GM21737 (cell line): ENCODE results near the gene GSAP.
"Not testable (repeated sequence)": the region's sequence is repeated elsewhere in the genome, so short reads cannot be mapped to it uniquely, and the experiment has no call there.

Experiments
- ATAC-seq: cut with Tn5 transposase; IDR thresholded peaks from one replicate; pipeline ENCODE4 v1.9.1; 2021; ENCODE audit warnings: mild to moderate bottlenecking, moderate library complexity; ENCODE audit not compliant: unreplicated experiment

Gene GSAP

DNA sequence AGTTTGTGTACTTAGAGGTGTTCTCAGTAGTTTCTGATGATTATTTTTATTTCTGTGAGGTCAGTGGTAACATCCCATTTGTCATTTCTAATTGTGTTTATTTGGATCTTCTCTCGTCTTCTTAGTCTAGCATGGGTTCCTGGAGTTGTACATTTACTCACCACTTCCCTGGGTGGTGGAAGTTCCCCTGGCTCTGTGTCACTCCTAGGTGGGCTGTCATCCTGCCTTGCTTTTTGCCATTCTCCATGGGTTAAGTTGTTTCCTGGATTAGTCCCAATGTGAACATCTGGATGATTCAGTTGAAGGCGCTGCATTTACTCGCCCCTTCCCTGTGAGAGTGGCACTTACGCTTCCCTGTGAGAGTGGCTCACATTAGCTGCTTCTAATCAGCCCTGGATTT is 48.2 kb downstream of the GSAP start:
- ATAC-seq, result no peak

DNA sequence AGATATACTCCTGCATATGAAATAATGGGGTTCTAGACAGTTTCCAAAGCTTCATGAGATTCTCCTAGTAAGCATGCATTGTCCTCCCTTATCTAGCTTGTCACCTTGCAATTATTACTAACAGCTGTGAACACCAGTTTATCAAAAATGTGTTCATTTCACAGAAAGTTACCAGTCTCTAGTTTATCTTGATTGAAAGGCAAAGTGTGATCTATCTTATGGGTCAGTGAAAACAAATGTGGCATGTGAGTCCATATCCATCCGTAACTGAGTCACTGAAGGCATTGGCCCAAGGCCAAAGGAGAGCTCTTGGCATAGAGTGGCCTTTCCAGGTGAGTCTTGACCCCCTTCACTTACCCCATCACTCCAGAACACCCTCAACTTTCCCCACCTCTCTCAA is 53.2 kb downstream of the GSAP start:
- no peak for ATAC-seq

DNA sequence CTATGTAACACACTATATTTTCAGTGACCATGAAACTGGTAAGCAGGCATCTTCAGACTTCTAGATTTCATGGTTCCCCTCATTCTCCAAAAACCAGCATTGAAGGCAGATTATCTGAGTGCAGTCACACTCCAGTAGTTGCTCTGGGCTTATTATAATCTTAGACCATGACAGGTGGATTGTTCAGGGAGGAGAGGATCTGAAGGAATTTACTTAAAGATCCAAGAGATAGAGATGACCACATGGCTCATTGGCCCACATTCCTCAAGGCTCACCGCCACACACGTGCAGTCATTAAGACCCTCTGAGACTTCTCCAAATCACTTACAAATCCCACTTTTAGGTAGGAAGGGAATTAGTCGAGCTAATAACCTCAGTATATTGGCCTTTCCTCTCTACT is 55.2 kb downstream of the GSAP start:
- no peak for ATAC-seq

DNA sequence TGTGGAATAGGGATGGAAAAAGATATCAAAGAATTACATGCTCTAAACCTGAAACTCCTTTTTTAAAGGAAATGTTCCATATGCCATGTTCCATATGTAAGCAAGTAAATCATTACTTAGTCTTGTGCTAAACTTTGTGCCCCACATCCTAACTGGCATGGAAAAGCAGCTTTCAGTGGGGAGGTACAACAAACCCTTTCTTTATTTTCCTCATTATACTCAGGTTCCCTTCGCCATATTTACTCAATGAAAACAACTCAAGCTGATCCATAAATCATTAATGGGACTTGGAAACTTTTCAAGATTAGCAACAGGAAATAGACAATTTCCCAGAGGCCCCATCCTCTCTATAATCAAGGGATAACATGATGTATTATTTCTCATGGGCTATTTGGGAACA is 56.0 kb downstream of the GSAP start:
- ATAC-seq, result no peak

DNA sequence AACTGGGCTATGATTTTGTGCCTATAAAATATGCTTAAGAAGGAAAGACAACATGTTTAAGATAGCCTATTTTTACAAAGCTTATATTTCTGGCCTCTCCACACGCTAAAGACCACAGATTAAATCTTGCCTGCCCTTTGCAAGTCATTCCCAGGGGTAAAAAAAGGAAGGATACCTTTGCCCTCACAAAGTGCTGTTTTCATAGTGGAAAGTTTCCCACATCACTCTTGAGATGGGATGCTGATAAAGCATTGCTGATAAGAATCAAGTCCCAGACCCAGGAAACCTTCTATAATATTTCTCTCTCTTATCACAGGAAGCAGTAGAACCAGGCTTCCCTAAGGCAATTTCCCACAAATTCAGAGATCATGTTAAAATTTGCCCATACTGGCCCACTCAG is 56.5 kb downstream of the GSAP start:
- ATAC-seq, result no peak

DNA sequence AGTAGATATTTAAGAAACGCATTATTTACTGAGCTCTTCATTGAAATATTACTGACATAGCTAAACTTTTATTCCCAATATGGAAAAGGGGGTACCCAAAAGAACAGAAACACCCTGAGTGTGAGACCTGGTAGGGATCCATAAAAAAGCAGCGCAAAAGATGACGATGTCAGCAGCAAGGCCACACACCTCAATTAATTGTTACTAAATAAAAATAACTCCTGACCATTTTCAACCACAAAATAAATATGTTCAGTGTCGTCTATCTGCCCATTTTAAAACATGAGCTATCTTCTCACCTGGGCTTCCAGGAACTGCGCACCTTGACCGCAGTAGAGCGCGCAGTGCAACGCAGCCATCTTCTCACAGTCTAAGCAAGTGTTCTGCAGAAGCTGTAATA is 61.2 kb downstream of the GSAP start:
- no peak for ATAC-seq

DNA sequence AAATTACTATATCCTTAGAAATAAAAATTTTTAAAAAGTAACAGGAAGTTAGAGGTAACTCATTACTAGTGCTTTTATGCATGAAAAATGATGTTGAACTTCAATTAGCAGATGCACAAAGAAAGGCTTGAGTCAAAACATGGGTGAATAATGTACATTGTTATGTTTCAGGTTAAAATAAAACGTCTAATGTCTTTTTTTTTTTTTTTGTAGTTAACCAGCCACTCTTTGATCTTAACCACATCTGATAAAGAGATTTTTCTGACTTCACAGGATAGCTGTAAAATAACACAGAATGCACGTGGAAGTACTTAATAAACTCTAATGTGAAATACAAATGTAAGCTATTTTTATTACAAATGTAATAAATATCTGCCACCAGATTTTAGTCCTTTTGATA is 61.7 kb downstream of the GSAP start:
- ATAC-seq, result no peak

DNA sequence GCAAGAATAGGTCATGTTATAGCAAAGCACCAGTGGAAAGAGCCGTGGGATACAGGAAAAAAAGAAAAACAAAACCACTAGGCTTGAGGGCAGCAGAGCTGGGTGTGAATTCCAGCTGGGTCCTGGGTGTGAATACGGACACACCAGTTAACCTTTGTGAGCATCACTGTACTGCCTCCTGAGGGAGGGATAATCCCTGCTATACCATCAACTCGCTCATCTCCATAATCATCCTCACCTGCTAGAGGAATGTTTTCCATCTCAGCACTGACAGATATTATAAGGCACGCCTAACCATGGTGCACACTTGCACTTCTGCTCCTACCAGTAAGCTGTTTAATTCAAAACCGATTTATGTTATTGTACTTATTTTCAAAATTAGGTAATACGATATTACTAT is 62.2 kb downstream of the GSAP start:
- ATAC-seq, result no peak

DNA sequence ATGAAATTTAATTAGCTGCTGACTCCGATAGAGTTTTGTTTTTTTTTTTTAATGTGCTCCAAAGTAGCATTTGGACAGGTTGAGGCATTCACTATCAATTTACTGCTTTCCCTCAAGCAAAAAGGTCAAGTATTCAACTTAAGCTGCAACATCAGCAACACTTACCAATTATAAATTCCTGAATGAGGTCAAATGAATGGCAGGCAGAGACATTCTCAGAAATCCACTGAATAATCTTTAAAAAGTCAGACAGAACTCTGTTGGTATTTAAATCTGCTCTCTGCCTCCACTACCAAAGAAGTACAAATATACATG is 62.8 kb downstream of the GSAP start:
- ATAC-seq, result no peak

DNA sequence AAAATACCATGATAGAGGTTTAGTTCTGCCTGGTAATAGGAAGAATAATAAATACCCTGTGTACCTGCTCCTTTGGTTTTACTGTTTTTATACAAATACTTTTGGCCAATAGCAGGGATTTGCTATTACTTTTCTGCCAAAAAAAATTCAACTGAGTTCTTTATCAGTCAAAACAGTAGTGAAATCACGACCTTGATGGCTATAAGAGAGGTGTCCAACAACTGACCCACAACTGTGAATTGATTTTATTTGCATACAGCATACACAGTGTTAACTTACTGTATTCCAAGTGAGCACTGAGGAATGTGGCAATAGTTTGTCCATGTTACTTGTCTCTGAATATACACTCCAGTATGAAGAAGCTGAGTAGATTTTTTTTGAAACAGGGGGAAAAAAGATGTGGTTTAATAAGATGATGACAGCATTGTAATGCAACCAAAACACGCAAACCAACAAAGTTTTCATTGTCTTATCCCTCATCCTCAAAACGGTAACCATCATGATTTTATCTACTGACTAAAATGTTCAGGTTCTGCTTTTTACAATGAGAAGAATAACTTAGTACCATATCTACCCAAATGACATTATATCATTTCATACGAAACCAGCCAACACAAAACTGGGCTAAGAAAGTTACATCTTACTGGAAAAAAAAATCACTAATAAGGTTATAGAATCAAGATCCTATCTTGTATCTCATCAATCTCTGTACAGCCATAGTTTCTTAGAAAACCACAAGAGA is 63.3 kb downstream of the GSAP start:
- no peak for ATAC-seq

DNA sequence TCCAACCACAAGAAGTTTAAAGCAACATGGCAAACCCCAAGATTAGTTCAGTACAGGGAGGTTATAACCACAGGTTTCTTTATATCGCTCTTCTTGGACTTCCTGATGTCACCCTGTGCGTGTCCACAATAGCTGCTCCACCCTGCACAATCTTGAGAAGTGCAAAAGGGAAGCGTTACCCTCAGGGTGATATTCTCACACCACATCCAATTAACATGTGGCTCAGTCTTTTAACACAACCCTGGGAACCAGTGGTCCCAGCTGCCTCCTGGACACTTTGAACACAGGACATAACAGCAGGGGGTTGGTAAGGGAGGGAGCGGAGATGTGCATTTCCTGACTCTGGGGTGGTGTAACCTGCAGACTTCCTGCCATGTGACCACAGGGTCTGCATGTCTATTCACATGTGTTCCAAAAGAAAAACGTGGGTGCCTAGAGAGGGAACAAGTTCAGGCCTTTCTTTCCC is 64.6 kb downstream of the GSAP start:
- peak; percentile 90 for ATAC-seq

DNA sequence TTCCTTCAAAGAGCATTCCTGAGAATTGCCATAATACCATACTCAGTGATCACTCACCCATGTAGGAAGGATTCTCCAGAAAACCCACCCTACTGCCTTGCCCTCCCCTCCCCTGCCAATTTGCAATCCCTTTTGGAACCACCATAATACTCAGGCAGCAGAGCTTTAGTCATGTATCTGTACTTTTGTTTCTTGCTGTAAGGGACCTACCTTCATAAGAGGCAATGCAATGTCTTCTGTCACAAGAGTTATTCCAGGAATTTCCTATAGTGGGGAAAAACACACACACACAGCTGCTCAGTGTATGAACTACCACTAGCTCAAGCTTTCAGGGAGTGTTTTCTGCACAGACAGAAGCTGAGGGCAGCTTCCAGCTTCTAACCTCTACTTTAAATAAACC is 67.0 kb downstream of the GSAP start:
- ATAC-seq, result no peak

DNA sequence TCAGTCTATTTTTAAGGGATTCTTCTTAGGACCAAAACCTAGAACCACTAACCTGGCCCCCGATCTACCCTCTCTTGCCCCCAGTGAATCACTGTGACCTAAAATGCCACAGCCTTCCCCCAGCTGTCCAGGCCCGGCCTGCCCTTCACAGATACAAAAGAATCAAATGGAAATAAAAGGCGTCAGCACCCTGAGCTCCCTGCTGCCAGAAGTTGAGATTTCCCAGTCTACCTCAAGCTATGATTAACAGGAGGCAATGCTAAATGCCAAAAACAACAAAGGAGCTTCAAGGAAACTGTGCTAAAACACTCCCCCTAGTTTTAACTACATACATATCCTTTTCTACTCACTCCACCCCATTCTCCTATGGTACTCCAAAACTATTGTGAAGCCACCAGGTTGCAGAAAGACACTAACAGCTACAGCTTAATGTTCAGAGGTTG is 67.8 kb downstream of the GSAP start:
- no peak for ATAC-seq

DNA sequence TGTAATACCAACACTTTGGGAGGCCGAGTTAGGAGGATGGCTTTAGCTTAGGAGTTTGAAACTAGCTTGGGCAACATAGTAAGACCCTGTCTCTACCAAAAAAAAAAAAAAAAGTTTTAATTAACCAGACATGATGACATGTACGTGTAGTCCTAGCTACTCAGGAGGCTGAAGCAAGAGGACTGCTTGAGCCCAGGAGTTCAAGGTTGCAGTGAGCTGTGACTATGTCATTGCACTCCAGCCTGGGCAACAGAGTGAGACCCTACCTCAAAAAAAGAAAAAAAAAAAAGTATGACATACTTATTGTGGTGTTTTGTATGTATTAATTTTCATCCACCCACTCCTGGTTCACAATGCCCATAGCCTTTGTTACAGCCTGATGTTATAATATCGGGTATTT is 69.7 kb downstream of the GSAP start:
- no peak for ATAC-seq

DNA sequence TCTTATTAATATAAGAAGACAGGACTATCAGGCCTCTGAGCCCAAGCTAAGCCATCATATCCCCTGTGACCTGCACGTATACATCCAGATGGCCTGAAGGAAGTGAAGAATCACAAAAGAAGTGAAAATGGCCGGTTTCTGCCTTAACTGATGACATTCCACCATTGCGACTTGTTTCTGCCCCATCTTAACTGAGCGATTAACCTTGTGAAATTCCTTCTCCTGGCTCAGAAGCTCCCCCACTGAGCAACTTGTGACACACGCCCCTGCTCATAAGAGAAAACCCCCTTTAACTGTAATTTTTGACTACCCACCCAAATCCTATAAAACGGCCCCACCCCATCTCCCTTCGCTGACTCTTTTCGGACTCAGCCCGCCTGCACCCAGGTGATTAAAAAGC is 70.7 kb downstream of the GSAP start:
- ATAC-seq, result not testable (repeated sequence)

DNA sequence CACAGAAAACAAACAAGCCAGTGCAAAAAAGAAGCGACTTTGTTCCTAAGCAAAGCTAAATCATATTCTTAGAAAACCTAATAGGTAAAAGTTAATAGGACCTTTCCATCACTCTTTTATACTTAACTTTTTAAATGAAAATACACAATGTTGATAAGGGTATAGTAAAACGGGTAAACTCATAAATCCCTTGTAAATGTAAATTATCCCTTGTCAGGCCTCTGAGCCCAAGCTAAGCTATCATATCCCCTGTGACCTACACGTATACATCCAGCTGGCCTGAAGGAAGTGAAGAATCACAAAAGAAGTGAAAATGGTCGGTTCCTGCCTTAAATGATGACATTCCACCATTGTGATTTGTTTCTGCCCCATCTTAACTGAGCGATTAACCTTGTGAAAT is 76.4 kb downstream of the GSAP start:
- no peak for ATAC-seq

DNA sequence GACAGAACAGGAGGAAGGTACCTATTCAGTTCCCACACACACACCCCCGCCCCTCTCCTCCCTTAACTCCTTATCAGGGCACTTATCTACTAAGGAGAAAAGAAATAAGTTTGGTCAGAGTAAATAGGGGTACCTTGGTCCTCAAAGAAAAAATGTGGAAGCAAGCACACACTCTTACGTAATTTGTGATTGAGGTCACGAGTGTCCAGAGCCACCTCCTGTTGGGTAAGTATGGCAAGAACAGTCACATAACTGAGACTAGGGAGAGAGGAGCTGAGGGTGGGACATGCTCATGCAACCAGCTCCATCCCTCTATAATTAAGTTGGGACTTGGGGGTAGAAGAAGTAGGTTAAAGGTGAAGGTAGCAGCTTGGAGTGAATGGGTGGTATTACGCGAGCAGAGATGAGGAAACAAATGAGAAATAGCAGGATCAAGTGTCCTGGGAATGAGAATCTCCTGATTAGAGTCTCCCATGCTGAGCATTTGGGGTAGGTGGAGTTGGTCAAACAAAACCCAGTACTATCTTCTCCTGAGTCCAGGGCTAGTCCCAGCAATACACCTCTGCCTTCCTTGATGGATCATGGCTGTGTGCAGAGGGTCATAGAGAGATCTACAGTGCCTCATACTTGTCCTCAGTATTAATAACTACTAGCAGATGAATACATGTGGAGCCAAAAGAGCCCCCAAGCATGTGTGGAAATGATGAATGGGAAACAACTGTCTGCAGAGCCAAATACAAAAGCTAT is 77.1 kb downstream of the GSAP start:
- no peak for ATAC-seq

DNA sequence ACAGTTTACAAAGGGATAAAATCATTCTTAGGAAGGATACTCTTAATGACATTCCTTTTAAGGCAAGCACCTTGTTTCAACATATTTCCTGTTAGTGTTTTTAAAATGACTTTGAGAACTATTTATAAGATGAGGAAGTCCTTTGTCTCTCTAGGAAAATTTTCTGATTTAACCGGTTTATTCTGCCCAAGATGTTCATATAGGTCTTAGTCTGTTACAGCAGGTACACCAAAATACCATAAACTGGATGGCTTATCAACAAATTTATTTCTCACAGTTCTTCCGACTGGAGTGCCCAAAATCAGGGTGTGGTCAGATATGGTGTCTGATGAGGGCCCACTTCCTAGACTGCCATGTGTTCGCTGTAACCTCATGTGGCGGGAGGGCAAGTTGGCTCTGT is 77.9 kb downstream of the GSAP start:
- ATAC-seq, result no peak

DNA sequence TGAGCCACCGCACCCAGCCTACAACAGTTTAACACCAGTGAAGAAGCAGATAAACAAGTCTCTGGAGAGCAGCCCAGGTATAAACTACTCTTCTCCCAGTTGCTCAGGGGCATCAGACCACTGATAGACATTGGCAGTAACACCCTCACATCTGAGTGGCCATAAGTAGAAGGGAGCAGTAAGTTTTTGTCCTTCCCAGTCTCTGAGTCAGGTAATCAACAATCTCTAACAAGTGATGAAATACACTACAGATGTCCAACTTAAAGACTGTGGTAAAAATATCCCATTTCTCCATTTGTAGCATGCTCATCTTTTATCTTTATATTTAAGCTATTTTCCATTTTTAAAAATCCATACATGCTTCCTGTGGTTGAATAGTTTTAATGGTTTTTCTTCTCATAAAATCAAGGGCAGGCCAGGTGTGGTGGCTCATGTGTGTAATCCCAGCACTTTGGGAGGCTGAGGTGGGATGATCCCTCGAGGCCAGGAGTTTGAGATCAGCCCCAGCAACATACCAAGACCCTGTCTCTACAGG is 78.6 kb downstream of the GSAP start:
- no peak for ATAC-seq

DNA sequence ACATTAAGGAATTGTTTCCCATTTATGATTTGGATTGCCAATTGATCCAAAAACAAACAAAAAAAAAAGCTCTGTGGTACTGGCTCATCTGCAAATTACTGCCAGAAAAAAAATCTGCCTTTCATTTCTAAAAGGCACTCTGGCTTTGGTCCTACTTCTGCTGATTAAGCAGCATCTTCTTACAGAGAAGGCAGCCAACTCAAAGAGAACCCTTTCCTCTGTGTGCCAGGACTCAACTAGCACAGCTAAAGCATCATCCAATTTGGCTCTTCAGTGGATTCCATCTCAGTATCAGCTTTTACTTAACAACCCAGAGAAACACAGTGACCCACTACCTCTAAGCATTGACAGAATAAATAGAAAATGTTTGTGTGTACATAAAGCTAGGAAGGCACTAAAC is 80.6 kb downstream of the GSAP start:
- no peak for ATAC-seq

DNA sequence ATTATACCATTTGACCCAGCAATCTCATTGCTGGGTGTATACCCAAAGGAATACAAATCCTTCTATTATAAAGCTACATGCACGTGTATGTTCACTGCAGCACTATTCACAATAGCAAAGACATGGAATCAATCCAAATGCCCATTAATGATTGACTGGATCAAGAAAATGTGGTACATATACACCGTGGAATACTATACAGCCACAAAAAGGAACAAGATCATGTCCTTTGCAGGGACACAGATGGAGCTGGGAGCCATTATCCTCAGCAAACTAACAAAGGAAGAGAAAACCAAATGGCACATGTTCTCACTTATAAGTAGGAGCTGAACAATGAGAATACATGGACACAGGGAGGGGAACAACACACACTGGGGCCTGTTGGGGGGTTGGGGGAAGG is 82.1 kb downstream of the GSAP start:
- ATAC-seq, result not testable (repeated sequence)

DNA sequence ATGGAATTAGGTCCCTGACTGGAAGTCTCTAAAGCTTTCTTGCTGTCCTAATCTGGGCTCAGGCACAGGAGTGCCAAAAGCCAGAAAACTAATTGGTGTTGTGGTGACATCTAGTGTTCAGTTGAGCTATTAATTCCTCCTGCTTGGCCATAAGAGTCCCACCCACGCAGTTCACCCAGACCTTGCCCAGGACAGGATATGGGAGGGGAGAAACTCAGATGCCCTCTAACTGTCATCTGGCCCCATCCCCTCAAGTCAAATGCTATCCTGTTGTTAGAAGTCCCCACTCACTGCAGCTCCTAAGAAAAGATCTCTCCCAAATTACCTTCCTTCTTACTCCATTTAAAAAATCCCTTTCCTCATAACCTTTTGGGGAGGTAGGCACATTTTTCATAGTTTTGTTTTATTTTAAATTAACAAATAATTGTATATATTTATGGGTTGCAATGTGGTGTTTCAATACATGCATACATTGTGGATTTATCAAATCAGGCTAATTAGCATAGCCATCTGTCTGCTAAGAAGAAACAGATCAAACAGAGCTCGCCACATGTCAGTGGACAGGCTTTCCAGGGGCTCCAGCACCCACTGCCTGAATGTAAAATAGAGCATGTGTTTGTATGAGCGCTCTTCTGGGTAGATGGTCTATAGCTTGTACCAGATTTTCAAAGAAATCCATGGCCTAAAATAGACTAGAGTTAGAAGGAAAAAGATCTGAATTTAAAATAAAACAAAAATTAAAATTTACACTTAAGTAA is 84.0 kb downstream of the GSAP start:
- peak; percentile 77 for ATAC-seq
